ENCODE measurements around the gene OCSTAMP. TPM values are rescaled to one million over a fixed set of nuclear protein-coding genes. Genes with fewer than 3 reads are reported as not detected.

The OCSTAMP gene
- total and polyA plus RNA-seq, 2 donors (not counting 3 experiments of a cell fraction or from before 2014, with no cell fraction given) = not detected

DNA sequence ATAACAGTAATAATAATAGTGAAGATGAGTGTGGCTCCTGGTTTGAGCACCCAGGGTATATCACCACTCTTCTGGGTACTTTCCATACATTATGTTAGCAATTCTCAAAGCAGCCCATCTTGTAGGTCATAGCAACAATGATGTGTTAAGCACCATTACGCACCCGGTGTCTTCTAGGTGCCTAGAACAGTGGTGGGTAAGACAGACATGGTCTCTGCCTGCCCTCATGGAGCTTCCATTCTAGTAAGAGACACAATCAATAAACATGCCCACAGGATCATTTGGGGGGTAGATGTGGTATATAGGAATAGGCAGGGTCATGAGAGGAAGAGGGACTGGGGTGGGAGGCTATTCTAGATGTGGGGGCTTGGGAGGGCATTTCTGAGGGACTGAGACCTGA is 21.0 kb upstream of the OCSTAMP start:
- Histone ChIP-seq H3K79me2 (ENCODE audit: control insufficient read depth, insufficient read depth, low read length) (no peaks in the 10 kb centered on the region), H3K9me1 (replicated peaks; ENCODE audit: control insufficient read depth, extremely low read depth, insufficient read depth, low read length) (no peaks in the 10 kb centered on the region), H2AFZ (ENCODE audit: low read depth, low read length) (no peak overlapping the region), H3K4me1 (ENCODE audit: control insufficient read depth, extremely low read depth, insufficient read depth, low read length) (peaks cover 3% of the 10 kb centered on the region), H3K9me3 (replicated peaks; ENCODE audit: control insufficient read depth, insufficient read depth, low read length) (no peaks in the 10 kb centered on the region), H3K4me2 (ENCODE audit: insufficient read depth, low read length) (no peak overlapping the region), H3K27me3 (ENCODE audit: control insufficient read depth in 2 of 2, insufficient read depth in 2 of 2, low read length in 2 of 2) (no peaks in the 10 kb centered on the region), H3K27ac (ENCODE audit: insufficient read depth, low read depth, low read length) (no peak overlapping the region), H3K4me3 (replicated peaks in 1 of 3; ENCODE audit: insufficient read depth in 1 of 3, low read depth in 1 of 3, low read length in 3 of 3) (no peak overlapping the region), H3K9ac (replicated peaks; ENCODE audit: extremely low read depth, insufficient read depth, low read length) (no peak overlapping the region), H4K20me1 (replicated peaks; ENCODE audit: control insufficient read depth, extremely low read depth, insufficient read depth, low read length) (no peaks in the 10 kb centered on the region), H3K36me3 (ENCODE audit: control insufficient read depth in 2 of 2, extremely low read depth in 1 of 2, insufficient read depth in 2 of 2, low read length in 2 of 2) (no peaks in the 10 kb centered on the region)
- FAIRE-seq (no peak), DNase-seq (ENCODE audit: low read depth, low spot score) (no peak)
- ChIA-PET CTCF (interaction anchor here (1.2 to 3.0 kb wide), 3 partner anchors 8 to 27 kb away, joined by 4 to 13 read pairs (median 5); no protein-coding TSS in a partner anchor), POLR2A (no interaction called here)
- no TSS peak for BruUV-seq (replicated peaks)
- dilution Hi-C loops (cut with MboI; ENCODE audit: extremely low pct_ligation_motif_present, low sequenced_read_pairs) (no loop called here), intact Hi-C loops (cut with micrococcal nuclease) (no loop called here)
- TF ChIP-seq, protein P1, sequence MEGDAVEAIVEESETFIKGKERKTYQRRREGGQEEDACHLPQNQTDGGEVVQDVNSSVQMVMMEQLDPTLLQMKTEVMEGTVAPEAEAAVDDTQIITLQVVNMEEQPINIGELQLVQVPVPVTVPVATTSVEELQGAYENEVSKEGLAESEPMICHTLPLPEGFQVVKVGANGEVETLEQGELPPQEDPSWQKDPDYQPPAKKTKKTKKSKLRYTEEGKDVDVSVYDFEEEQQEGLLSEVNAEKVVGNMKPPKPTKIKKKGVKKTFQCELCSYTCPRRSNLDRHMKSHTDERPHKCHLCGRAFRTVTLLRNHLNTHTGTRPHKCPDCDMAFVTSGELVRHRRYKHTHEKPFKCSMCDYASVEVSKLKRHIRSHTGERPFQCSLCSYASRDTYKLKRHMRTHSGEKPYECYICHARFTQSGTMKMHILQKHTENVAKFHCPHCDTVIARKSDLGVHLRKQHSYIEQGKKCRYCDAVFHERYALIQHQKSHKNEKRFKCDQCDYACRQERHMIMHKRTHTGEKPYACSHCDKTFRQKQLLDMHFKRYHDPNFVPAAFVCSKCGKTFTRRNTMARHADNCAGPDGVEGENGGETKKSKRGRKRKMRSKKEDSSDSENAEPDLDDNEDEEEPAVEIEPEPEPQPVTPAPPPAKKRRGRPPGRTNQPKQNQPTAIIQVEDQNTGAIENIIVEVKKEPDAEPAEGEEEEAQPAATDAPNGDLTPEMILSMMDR (IDR thresholded peaks at IDR 0.05; ENCODE audit: extremely low read depth in 1 of 2, insufficient read depth in 1 of 2, low read depth in 1 of 2, low read length in 2 of 2) = no peak
- TF ChIP-seq EZH2 (IDR thresholded peaks at IDR 0.05; ENCODE audit: borderline replicate concordance, low read depth, low read length, severe bottlenecking) = no peak
- no peak for TF ChIP-seq POLR2A (IDR thresholded peaks at IDR 0.05; ENCODE audit: low read depth, low read length)
- TF ChIP-seq MYC (IDR thresholded peaks at IDR 0.05; ENCODE audit: low read depth, low read length) = no peak
- TF ChIP-seq POLR2AphosphoS5 (IDR thresholded peaks at IDR 0.05; ENCODE audit: insufficient read depth, low read depth, low read length) = no peak
- no peak for TF ChIP-seq GATA2 (IDR thresholded peaks at IDR 0.05; ENCODE audit: insufficient read depth, insufficient read length, low read depth, low read length)
- no peak for TF ChIP-seq FOS (IDR thresholded peaks at IDR 0.05; ENCODE audit: borderline replicate concordance, insufficient read depth, low read length)
- TF ChIP-seq, protein P2, sequence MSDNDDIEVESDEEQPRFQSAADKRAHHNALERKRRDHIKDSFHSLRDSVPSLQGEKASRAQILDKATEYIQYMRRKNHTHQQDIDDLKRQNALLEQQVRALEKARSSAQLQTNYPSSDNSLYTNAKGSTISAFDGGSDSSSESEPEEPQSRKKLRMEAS (IDR thresholded peaks at IDR 0.05; ENCODE audit: insufficient read depth, insufficient read length) = no peak

Measured in endothelial cell of umbilical vein (primary cell).